Panc1 (cell line): ENCODE measurements around the gene HPS5. TPM values are rescaled to one million over a fixed set of nuclear protein-coding genes. Genes with fewer than 3 reads are reported as not detected.

Experiments
- ATAC-seq: fragments of 200-7000 bp; cut with Tn5 transposase; 2 replicates; pipeline ENCODE4 v1.9.1; 2020; ENCODE audit warnings: mild to moderate bottlenecking, moderate library complexity
- Bru-seq: library from RNA; stranded (reverse); fragments of 400-500 nt; gene quantifications from one replicate; lab custom pipeline; 2021; lab: Mats Ljungman, UMichigan
- BruChase-seq, 2 experiments: library from RNA; stranded (reverse); fragments of 400-500 nt; gene quantifications; one replicate each; lab custom pipeline; 2021; lab: Mats Ljungman, UMichigan
- BruUV-seq: library from RNA; stranded (reverse); fragments of 400-500 nt; replicated peaks from 2 replicates; lab custom pipeline; 2021; lab: Mats Ljungman, UMichigan
- CTCF ChIA-PET: fragments of 300-600 bp; sonication (Branson Sonifier 250); formaldehyde crosslinking; loops from one replicate; lab custom pipeline; 2022; ENCODE audit warnings: antibody characterized with exemption; lab: Charles Lee
- POLR2A ChIA-PET: fragments of 300-600 bp; sonication (Branson Sonifier 250); formaldehyde crosslinking; loops from one replicate; lab custom pipeline; 2022; ENCODE audit warnings: antibody characterized with exemption; lab: Charles Lee
- DNase-seq: peaks from one replicate; pipeline ENCODE4 v3.0.0-alpha.2; 2010; ENCODE audit warnings: low read depth, low spot score
- H3K27ac ChIP-seq: 2 replicates; pipeline ENCODE4 v1.5.1; 2011; ENCODE audit warnings: mild to moderate bottlenecking, low read length, inconsistent platforms
- H3K27me3 ChIP-seq: fragments of 200-500 bp; sonication (Bioruptor generic); 2 replicates; pipeline ENCODE4 v1.6.0; 2014; ENCODE audit warnings: low read length, inconsistent platforms; ENCODE audit not compliant: control insufficient read depth, insufficient read depth
- H3K36me3 ChIP-seq: fragments of 200-500 bp; sonication (Bioruptor generic); 2 replicates; pipeline ENCODE4 v1.5.1; 2014; ENCODE audit warnings: inconsistent platforms, mild to moderate bottlenecking, low read length, moderate library complexity; ENCODE audit not compliant: control insufficient read depth, insufficient read depth
- H3K4me1 ChIP-seq: 2 replicates; pipeline ENCODE4 v1.5.1; 2011; ENCODE audit warnings: inconsistent platforms, mild to moderate bottlenecking, low read length, moderate library complexity; ENCODE audit not compliant: control insufficient read depth, insufficient read depth
- H3K4me3 ChIP-seq, 2 experiments: 2 replicates each; pipeline ENCODE4 v1.5.1; 2011 to 2012; ENCODE audit warnings: low read depth in 2 of 2, low read length in 2 of 2, mild to moderate bottlenecking in 2 of 2, inconsistent platforms in 1 of 2, moderate library complexity in 1 of 2
- H3K9me3 ChIP-seq: fragments of 200-500 bp; sonication (Bioruptor generic); 2 replicates; pipeline ENCODE4 v1.5.1; 2014; ENCODE audit warnings: low read depth, mild to moderate bottlenecking, inconsistent platforms, low read length, moderate library complexity; ENCODE audit not compliant: control insufficient read depth, insufficient read depth
- CTCF ChIP-seq: fragments of 450-650 bp; IDR thresholded peaks from 2 replicates; pipeline ENCODE4 v1.5.1; 2017; ENCODE audit warnings: mild to moderate bottlenecking
- POLR2AphosphoS5 ChIP-seq: IDR thresholded peaks from 2 replicates; pipeline ENCODE4 v1.6.1; 2012; ENCODE audit warnings: mild to moderate bottlenecking, low read depth, low read length, moderate library complexity
- SIN3A ChIP-seq: IDR thresholded peaks from 2 replicates; pipeline ENCODE4 v1.6.1; 2012; ENCODE audit warnings: low read depth, mild to moderate bottlenecking, low read length, moderate library complexity, borderline replicate concordance; ENCODE audit not compliant: insufficient read depth
- TCF7L2 ChIP-seq: IDR thresholded peaks from 2 replicates; pipeline ENCODE4 v1.6.1; 2011; ENCODE audit warnings: mild to moderate bottlenecking, low read depth, low read length, inconsistent platforms
- in situ Hi-C: cut with HindIII; loops from 2 replicates; pipeline ENCODE4 v1.10.0; 2016; ENCODE audit warnings: low sequenced_read_pairs, low pct_unique_long_range_greater_than_20kb
- intact Hi-C: fragments of 100-400 bp; cut with micrococcal nuclease; formaldehyde crosslinking; loops from one replicate; pipeline ENCODE4 v1.10.0; 2022; ENCODE audit not compliant: unreplicated experiment
- long read RNA-seq: library from polyadenylated mRNA; unstranded; transcript quantifications from one replicate; pipeline ENCODE4 v2.0.0, GENCODE V29; 2021; ENCODE audit not compliant: unreplicated experiment
- polyA plus RNA-seq: library from polyadenylated mRNA; unstranded; fragments of >200 nt; gene quantifications from one replicate; pipeline ENCODE4 v1.2.1, GENCODE V29; 2012; ENCODE audit warnings: missing spikeins; ENCODE audit not compliant: insufficient read length
- total RNA-seq: library from RNA; stranded (reverse); gene quantifications from one replicate; pipeline ENCODE4 v1.2.1, GENCODE V29; 2021; ENCODE audit not compliant: unreplicated experiment
- TF ChIP-seq, protein P1 (sequence below), 2 experiments: IDR thresholded peaks; 2 replicates each; pipeline ENCODE4 v1.6.1; 2011 to 2012; ENCODE audit warnings: low read depth in 2 of 2, control low read depth in 1 of 2, low read length in 1 of 2, mild to moderate bottlenecking in 1 of 2, moderate library complexity in 1 of 2; ENCODE audit not compliant: insufficient read depth in 1 of 2

HPS5 gene, protein sequence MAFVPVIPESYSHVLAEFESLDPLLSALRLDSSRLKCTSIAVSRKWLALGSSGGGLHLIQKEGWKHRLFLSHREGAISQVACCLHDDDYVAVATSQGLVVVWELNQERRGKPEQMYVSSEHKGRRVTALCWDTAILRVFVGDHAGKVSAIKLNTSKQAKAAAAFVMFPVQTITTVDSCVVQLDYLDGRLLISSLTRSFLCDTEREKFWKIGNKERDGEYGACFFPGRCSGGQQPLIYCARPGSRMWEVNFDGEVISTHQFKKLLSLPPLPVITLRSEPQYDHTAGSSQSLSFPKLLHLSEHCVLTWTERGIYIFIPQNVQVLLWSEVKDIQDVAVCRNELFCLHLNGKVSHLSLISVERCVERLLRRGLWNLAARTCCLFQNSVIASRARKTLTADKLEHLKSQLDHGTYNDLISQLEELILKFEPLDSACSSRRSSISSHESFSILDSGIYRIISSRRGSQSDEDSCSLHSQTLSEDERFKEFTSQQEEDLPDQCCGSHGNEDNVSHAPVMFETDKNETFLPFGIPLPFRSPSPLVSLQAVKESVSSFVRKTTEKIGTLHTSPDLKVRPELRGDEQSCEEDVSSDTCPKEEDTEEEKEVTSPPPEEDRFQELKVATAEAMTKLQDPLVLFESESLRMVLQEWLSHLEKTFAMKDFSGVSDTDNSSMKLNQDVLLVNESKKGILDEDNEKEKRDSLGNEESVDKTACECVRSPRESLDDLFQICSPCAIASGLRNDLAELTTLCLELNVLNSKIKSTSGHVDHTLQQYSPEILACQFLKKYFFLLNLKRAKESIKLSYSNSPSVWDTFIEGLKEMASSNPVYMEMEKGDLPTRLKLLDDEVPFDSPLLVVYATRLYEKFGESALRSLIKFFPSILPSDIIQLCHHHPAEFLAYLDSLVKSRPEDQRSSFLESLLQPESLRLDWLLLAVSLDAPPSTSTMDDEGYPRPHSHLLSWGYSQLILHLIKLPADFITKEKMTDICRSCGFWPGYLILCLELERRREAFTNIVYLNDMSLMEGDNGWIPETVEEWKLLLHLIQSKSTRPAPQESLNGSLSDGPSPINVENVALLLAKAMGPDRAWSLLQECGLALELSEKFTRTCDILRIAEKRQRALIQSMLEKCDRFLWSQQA
- total RNA-seq = 27.7 TPM
- polyA plus RNA-seq = 12.2 TPM
- percentile 84 among the genes with signal in this experiment for Bru-seq, nascent RNA
- BruChase-seq, experiment 1, labeled RNA remaining after a 2-hour chase = percentile 83 among the genes with signal in this experiment
- percentile 86 among the genes with signal in this experiment for BruChase-seq, experiment 2, labeled RNA remaining after a 6-hour chase
- long read RNA-seq, full-length matches to known transcripts = 11 of 60 reads
- long read RNA-seq, partial matches to known transcripts = 14 of 60 reads
- long read RNA-seq, other reads (novel, unspliced or antisense) = 35 of 60 reads

GRCh38 chr11:18321969-18322711 lies at the start of gene HPS5, which contains the start of gene GTF2H1:
Gene HPS5 (minus strand): TSS chr11:18322140. CDS start chr11:18317858, 4,282 bp downstream.
Gene GTF2H1 (plus strand): TSS chr11:18322567. CDS start chr11:18333075, 10,508 bp downstream.
- DNase-seq = peak; percentile 81
- Histone ChIP-seq H3K4me3 (peak within 1 kb of the TSS; percentile 93 to 98), H3K9me3 (no peaks in the 10 kb centered on the region), H3K27ac (peak within 1 kb of the TSS; percentile 98), H3K36me3 (peaks cover 14% of the 10 kb centered on the region), H3K27me3 (no peaks in the 10 kb centered on the region), H3K4me1 (peaks cover 41% of the 10 kb centered on the region)
- in situ Hi-C loops = no loop called here
- intact Hi-C loops = no loop called here
- CTCF ChIA-PET = interaction anchor here (1.0 kb wide), 1 partner anchor 118 kb away, joined by 3 read pairs; no protein-coding TSS in a partner anchor
- ATAC-seq = peak; percentile 95
- no TSS peak for BruUV-seq
- peak; percentile 66; the same call in 1 of the 2 replicates for TF ChIP-seq POLR2AphosphoS5
- TF ChIP-seq, protein P1, sequence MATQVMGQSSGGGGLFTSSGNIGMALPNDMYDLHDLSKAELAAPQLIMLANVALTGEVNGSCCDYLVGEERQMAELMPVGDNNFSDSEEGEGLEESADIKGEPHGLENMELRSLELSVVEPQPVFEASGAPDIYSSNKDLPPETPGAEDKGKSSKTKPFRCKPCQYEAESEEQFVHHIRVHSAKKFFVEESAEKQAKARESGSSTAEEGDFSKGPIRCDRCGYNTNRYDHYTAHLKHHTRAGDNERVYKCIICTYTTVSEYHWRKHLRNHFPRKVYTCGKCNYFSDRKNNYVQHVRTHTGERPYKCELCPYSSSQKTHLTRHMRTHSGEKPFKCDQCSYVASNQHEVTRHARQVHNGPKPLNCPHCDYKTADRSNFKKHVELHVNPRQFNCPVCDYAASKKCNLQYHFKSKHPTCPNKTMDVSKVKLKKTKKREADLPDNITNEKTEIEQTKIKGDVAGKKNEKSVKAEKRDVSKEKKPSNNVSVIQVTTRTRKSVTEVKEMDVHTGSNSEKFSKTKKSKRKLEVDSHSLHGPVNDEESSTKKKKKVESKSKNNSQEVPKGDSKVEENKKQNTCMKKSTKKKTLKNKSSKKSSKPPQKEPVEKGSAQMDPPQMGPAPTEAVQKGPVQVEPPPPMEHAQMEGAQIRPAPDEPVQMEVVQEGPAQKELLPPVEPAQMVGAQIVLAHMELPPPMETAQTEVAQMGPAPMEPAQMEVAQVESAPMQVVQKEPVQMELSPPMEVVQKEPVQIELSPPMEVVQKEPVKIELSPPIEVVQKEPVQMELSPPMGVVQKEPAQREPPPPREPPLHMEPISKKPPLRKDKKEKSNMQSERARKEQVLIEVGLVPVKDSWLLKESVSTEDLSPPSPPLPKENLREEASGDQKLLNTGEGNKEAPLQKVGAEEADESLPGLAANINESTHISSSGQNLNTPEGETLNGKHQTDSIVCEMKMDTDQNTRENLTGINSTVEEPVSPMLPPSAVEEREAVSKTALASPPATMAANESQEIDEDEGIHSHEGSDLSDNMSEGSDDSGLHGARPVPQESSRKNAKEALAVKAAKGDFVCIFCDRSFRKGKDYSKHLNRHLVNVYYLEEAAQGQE (IDR thresholded peaks at IDR 0.05; ENCODE audit: insufficient read depth in 1 of 2, low read depth in 2 of 2, low read length in 1 of 2) = no peak
- TF ChIP-seq CTCF = no peak
- TF ChIP-seq SIN3A = peak; percentile 52
- TF ChIP-seq TCF7L2 = no peak
- POLR2A ChIA-PET = interaction anchor here (0.6 kb wide), 2 partner anchors 76 to 1561 kb away, joined by 4 to 5 read pairs; no protein-coding TSS in a partner anchor
